ENCODE measurements around the gene BNIP3.

- no peak for TF ChIP-seq REST (IDR thresholded peaks at IDR 0.05; ENCODE audit: insufficient read depth in 1 of 2, low read depth in 2 of 2, low read length in 2 of 2)
- no peak for TF ChIP-seq TAF1 (IDR thresholded peaks at IDR 0.05; ENCODE audit: borderline replicate concordance, insufficient read depth, low read length)
- no peak for TF ChIP-seq POLR2AphosphoS5 (IDR thresholded peaks at IDR 0.05; ENCODE audit: low read depth, low read length)
Observed at GRCh38 chr10:132018446-132018845, 36.7 kb upstream of the BNIP3 start.

Data from PFSK-1 (cell line).